Adrenal gland (tissue), 5 donors: ENCODE results near the gene IFNA4.
A peak's percentile ranks its signal among the peaks of the same experiment; 100 is the strongest.
"Not testable (repeated sequence)": the region's sequence is repeated elsewhere in the genome, so short reads cannot be mapped to it uniquely, and the experiment has no call there.

ENCODE experiments used
- POLR2A ChIP-seq, 2 donors: fragments of 450-650 bp; IDR thresholded peaks; one replicate each; pipeline ENCODE4 v1.6.1; 2017; ENCODE audit warnings: antibody characterized with exemption in 2 of 2, mild to moderate bottlenecking in 2 of 2, moderate library complexity in 1 of 2
- TF ChIP-seq, protein P1 (sequence below), 6 experiments: fragments of 450-650 bp in 4 of 6; fragments of 200-600 bp in 2 of 6; sonication (generic) in 1 of 6; IDR thresholded peaks; 1 replicate in 5 of 6; 2 replicates in 1 of 6; pipeline versions ENCODE4 v1.5.1 to v1.8.0; 2016 to 2021; ENCODE audit warnings: antibody characterized with exemption in 6 of 6, mild to moderate bottlenecking in 2 of 6, moderate library complexity in 1 of 6
- donor health status: DM: no; HTN: no; CAD: no.

DNA sequence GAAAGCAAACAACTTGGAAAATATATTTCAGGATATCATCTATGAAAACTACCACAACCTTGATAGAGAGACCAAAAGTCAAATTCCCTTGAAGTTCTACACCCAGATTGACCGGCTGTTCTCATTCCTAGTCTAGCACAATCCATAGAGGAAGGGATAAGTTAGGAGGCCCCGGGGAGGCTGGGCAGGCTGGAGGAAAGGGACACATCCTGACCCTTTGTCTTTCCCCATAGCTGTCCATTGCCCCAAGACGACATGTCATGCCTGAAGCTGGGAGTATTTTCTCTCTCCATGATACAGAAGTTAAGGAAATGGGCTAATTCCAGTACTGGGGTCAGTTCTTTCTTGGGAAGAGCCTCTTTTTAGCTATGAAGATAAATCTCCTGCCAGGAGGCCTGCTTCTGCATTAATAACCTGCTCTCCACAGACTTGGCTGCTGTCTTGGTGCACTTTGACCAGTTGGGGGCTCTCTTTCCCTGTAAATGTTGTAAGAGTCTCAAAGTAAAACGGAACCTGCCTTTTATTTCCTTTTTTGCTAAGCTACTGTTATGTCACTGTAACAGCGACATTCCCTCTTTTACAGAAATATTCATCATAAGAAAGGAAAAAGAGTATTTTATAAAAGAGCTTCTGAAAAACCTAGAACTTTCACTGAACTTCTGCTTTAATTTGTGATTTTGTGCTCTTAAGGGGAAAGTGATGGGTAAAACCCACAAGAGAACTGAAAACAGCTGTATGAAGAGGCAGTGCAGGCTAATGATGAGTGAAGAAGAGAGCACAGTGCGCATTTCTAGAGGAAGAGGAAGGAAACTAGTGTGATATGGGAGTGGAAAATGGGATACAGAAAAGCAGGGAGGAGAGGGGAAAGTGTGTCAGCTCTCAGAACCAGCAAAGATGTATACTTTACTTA is 7.7 kb upstream of the IFNA4 start:
- TF ChIP-seq, protein P1, sequence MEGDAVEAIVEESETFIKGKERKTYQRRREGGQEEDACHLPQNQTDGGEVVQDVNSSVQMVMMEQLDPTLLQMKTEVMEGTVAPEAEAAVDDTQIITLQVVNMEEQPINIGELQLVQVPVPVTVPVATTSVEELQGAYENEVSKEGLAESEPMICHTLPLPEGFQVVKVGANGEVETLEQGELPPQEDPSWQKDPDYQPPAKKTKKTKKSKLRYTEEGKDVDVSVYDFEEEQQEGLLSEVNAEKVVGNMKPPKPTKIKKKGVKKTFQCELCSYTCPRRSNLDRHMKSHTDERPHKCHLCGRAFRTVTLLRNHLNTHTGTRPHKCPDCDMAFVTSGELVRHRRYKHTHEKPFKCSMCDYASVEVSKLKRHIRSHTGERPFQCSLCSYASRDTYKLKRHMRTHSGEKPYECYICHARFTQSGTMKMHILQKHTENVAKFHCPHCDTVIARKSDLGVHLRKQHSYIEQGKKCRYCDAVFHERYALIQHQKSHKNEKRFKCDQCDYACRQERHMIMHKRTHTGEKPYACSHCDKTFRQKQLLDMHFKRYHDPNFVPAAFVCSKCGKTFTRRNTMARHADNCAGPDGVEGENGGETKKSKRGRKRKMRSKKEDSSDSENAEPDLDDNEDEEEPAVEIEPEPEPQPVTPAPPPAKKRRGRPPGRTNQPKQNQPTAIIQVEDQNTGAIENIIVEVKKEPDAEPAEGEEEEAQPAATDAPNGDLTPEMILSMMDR (IDR thresholded peaks at IDR 0.05): peak; percentile 25 to 48 (median 40)
- not testable (repeated sequence) for TF ChIP-seq POLR2A (IDR thresholded peaks at IDR 0.05)
